ENCODE measurements around the gene KRTAP2-1. TPM values are rescaled to one million over a fixed set of nuclear protein-coding genes. Genes with fewer than 3 reads are reported as not detected.
A peak's percentile ranks its signal among the peaks of the same experiment; 100 is the strongest.
"Not testable (repeated sequence)": the region's sequence is repeated elsewhere in the genome, so short reads cannot be mapped to it uniquely, and the experiment has no call there.

Gene KRTAP2-1
- polyA plus RNA-seq, 2 of the 4 experiments (the other 2 are of a cell fraction): not detected

- TF ChIP-seq USF2 (IDR thresholded peaks at IDR 0.05): no peak
- TF ChIP-seq CBX2 (IDR thresholded peaks at IDR 0.05; ENCODE audit: borderline replicate concordance, low read depth): no peak
- 0 out of 2 replicates have a peak, but pooled peaks have one; percentile 37 for TF ChIP-seq MAX (IDR thresholded peaks at IDR 0.05)
- no peak for TF ChIP-seq RAD21 (conservative IDR thresholded peaks at IDR 0.05 in 1 of 2, IDR thresholded peaks at IDR 0.05 in 1 of 2)
- no peak for TF ChIP-seq E2F6 (IDR thresholded peaks at IDR 0.05; ENCODE audit: borderline replicate concordance, low read depth)
- no peak for TF ChIP-seq HMGXB4 (CRISPR knock-in tag; IDR thresholded peaks at IDR 0.05; ENCODE audit: borderline replicate concordance)
- TF ChIP-seq CEBPB (IDR thresholded peaks at IDR 0.05): peak in 1 of 2 experiments; percentile 61; a peak in 2 of 4 replicates
- TF ChIP-seq JUNB (IDR thresholded peaks at IDR 0.05): 0 out of 2 replicates have a peak, but pooled peaks have one; percentile 16
- no peak for TF ChIP-seq PHF8 (IDR thresholded peaks at IDR 0.05; ENCODE audit: borderline replicate concordance, low read depth)
These were observed 18.9 kb upstream of the KRTAP2-1 start, which contains the start of gene KRTAP2-4 (continued) for GRCh38 chr17:41065829-41066624.

GRCh38 chr17:41065016-41065689, 18.0 kb upstream of the KRTAP2-1 start:
- H3K27ac ChIP-seq; H3K4me2 ChIP-seq; DNase-seq (ENCODE audit: low read depth in 1 of 2, low spot score in 1 of 2); H3K4me3 ChIP-seq; POLR2A ChIA-PET; ATAC-seq; FAIRE-seq; H3K9me3 ChIP-seq: not testable (repeated sequence)
- CTCF ChIA-PET: interaction anchor here (1.0 to 1.4 kb wide), 2 partner anchors 485 to 598 kb away, joined by 3 to 4 read pairs; no protein-coding TSS in a partner anchor
- H3K4me1 ChIP-seq: peaks cover 24% of the 10 kb centered on the region
- WGBS (ENCODE audit: missing lambda C conversion rate): 65% methylated on average over 7 of the region's 16 CpGs

- Histone ChIP-seq H3K9me3 (no peaks in the 10 kb centered on the region), H3K4me3 (no peak overlapping the region), H3K27ac (no peak overlapping the region), H3K4me1 (peaks cover 30% of the 10 kb centered on the region), H3K4me2 (no peak overlapping the region)
- POLR2A ChIA-PET: no interaction called here
- ATAC-seq (no peak), FAIRE-seq (no peak), DNase-seq (ENCODE audit: low read depth in 1 of 2, low spot score in 1 of 2) (no peak)
- WGBS (ENCODE audit: missing lambda C conversion rate): 87% methylated on average over 1 of the region's 1 CpG
- CTCF ChIA-PET: interaction anchor here (1.0 to 1.4 kb wide), 2 partner anchors 485 to 598 kb away, joined by 3 to 4 read pairs; no protein-coding TSS in a partner anchor
- TF ChIP-seq CBX2 (IDR thresholded peaks at IDR 0.05; ENCODE audit: borderline replicate concordance, low read depth) (no peak), NR3C1 (IDR thresholded peaks at IDR 0.05) (no peak), GATA3 (IDR thresholded peaks at IDR 0.05; ENCODE audit: borderline replicate concordance) (no peak), ZFP36 (IDR thresholded peaks at IDR 0.05; ENCODE audit: borderline replicate concordance, partially characterized antibody) (no peak), ELK1 (IDR thresholded peaks at IDR 0.05; ENCODE audit: low read depth, low read length) (no peak), BCL3 (IDR thresholded peaks at IDR 0.05) (no peak), RFX5 (IDR thresholded peaks at IDR 0.05) (no peak), HES2 (IDR thresholded peaks at IDR 0.05) (no peak), ESRRA (IDR thresholded peaks at IDR 0.05; ENCODE audit: borderline replicate concordance, low read length) (no peak), CEBPB (IDR thresholded peaks at IDR 0.05) (no peak), PBX3 (IDR thresholded peaks at IDR 0.05) (no peak), BHLHE40 (IDR thresholded peaks at IDR 0.05; ENCODE audit: low read depth, low read length) (no peak), CHD2 (IDR thresholded peaks at IDR 0.05; ENCODE audit: low read length, partially characterized antibody) (no peak), FOXS1 (CRISPR knock-in tag; IDR thresholded peaks at IDR 0.05) (no peak), TFCP2L1 (CRISPR knock-in tag; IDR thresholded peaks at IDR 0.05) (no peak), MAZ (IDR thresholded peaks at IDR 0.05; ENCODE audit: borderline replicate concordance, low read depth, low read length) (no peak), ZC3H11A (IDR thresholded peaks at IDR 0.05) (no peak), MAFK (IDR thresholded peaks at IDR 0.05; ENCODE audit: partially characterized antibody) (no peak), EHMT2 (IDR thresholded peaks at IDR 0.05; ENCODE audit: low read depth) (no peak)
These were observed 17.2 kb upstream of the KRTAP2-1 start for GRCh38 chr17:41064301-41064700.
